Left renal cortex interstitium (tissue), 4 donors: ENCODE measurements around the gene NDUFAB1. TPM values are rescaled to one million over a fixed set of nuclear protein-coding genes. Genes with fewer than 3 reads are reported as not detected.
"Not testable (repeated sequence)": the region's sequence is repeated elsewhere in the genome, so short reads cannot be mapped to it uniquely, and the experiment has no call there.

Experiments
- DNase-seq, 4 donors: peaks; one replicate each; pipeline ENCODE4 v3.0.0-alpha.2; 2013; ENCODE audit warnings: low read depth in 4 of 4, low spot score in 2 of 4, missing footprints in 1 of 4
- polyA plus RNA-seq, 4 donors: library from polyadenylated mRNA; unstranded; fragments of 120-200 nt; gene quantifications; one replicate each; pipeline ENCODE4 v1.2.1, GENCODE V29; 2013; ENCODE audit not compliant: insufficient read length in 4 of 4

Gene NDUFAB1
- 100 to 1,000 TPM in 2 of 4 donors, 10 to 100 TPM in 2; 88.4 to 106 (median 98.1) TPM for polyA plus RNA-seq

GRCh38 chr16:23595951-23596720, at the start of gene NDUFAB1:
Gene NDUFAB1 (minus strand): TSS chr16:23596316. CDS start chr16:23596290, 26 bp downstream.
- peak; percentile 37 to 79 (median 74) for DNase-seq

GRCh38 chr16:23642246-23642774, 46.2 kb upstream of the NDUFAB1 start:
- DNase-seq, result no peak

- peak; percentile 67 to 88 (median 75) for DNase-seq
These were observed 45.0 kb upstream of the NDUFAB1 start, which contains the start of the genes DCTN5 and PALB2 for GRCh38 chr16:23640931-23641765. Gene DCTN5 (plus strand): TSS chr16:23641466. CDS start chr16:23641543, 77 bp downstream. Gene PALB2 (minus strand): TSS chr16:23641310. CDS start chr16:23641157, 153 bp downstream.

- peak in 2 of 4 donors; percentile 0 to 6 for DNase-seq
These were observed 44.5 kb upstream of the NDUFAB1 start for GRCh38 chr16:23640615-23640930.

GRCh38 chr16:23635958-23636357, 39.8 kb upstream of the NDUFAB1 start:
- no peak for DNase-seq

- no peak for DNase-seq
These were observed 38.4 kb upstream of the NDUFAB1 start for GRCh38 chr16:23634461-23635036.

- not testable (repeated sequence) for DNase-seq
These were observed 35.8 kb upstream of the NDUFAB1 start for GRCh38 chr16:23631874-23632273.

- DNase-seq, result no peak
These were observed 33.4 kb upstream of the NDUFAB1 start for GRCh38 chr16:23629516-23629915.

GRCh38 chr16:23624092-23624491, 28.0 kb upstream of the NDUFAB1 start:
- DNase-seq, result no peak

- DNase-seq, result no peak
These were observed 19.7 kb upstream of the NDUFAB1 start for GRCh38 chr16:23615805-23616204.

GRCh38 chr16:23611936-23612335, 15.8 kb upstream of the NDUFAB1 start:
- no peak for DNase-seq

- DNase-seq, result not testable (repeated sequence)
These were observed 14.8 kb upstream of the NDUFAB1 start for GRCh38 chr16:23610905-23611304.

- DNase-seq, result no peak
These were observed 13.8 kb upstream of the NDUFAB1 start for GRCh38 chr16:23609929-23610328.

- no peak for DNase-seq
These were observed 12.1 kb upstream of the NDUFAB1 start for GRCh38 chr16:23608194-23608593.

- no peak for DNase-seq
These were observed 11.6 kb upstream of the NDUFAB1 start for GRCh38 chr16:23607726-23608125.

- no peak for DNase-seq
These were observed 1.1 kb upstream of the NDUFAB1 start for GRCh38 chr16:23597003-23597756.

GRCh38 chr16:23595246-23595950, 718 bp downstream of the NDUFAB1 start:
- peak in 1 of 4 donors; percentile 0 for DNase-seq

GRCh38 chr16:23594186-23594585, 1.9 kb downstream of the NDUFAB1 start:
- no peak for DNase-seq

- no peak for DNase-seq
These were observed 5.9 kb downstream of the NDUFAB1 start for GRCh38 chr16:23590181-23590580.
